HCT116 (cell line): ENCODE measurements around the gene RACGAP1. TPM values are rescaled to one million over a fixed set of nuclear protein-coding genes. Genes with fewer than 3 reads are reported as not detected.

ENCODE experiments used
- ATAC-seq: fragments of 200-7000 bp; cut with Tn5 transposase; 2 replicates; pipeline ENCODE4 v1.9.1; 2020; ENCODE audit warnings: mild to moderate bottlenecking, moderate library complexity
- BruUV-seq: library from RNA; stranded (reverse); fragments of 400-500 nt; replicated peaks from 2 replicates; lab custom pipeline; 2021; lab: Mats Ljungman, UMichigan
- CTCF ChIA-PET: fragments of 300-600 bp; sonication (Branson Sonifier 250); formaldehyde crosslinking; loops from one replicate; lab custom pipeline; 2021; ENCODE audit warnings: antibody characterized with exemption; lab: Charles Lee
- POLR2A ChIA-PET: fragments of 300-600, 350-600 bp; sonication (Branson Sonifier 250); formaldehyde crosslinking; loops from one replicate; lab custom pipeline; 2021; ENCODE audit warnings: antibody characterized with exemption; lab: Charles Lee
- RAD21 ChIA-PET, 2 experiments: fragments of 300-600 bp; sonication (Branson Sonifier 250); formaldehyde crosslinking; loops; one replicate each; lab custom pipeline; 2023; ENCODE audit warnings: low total read pairs in 2 of 2; ENCODE audit not compliant: uncharacterized antibody in 2 of 2, unreplicated experiment in 2 of 2, low non-redundant PET in 1 of 2; lab: Charles Lee
- DNase-seq: peaks from one replicate; pipeline ENCODE4 v3.0.0-alpha.2; 2010; ENCODE audit warnings: low read depth, low spot score
- H2AFZ ChIP-seq: fragments of 200-600 bp; shearing (Covaris generic), sonication (generic); 2 replicates; pipeline ENCODE4 v1.6.1; 2017; ENCODE audit warnings: low read depth, mixed run types, mixed read lengths, antibody characterized with exemption, low read length; ENCODE audit not compliant: poor library complexity, severe bottlenecking
- H3K27ac ChIP-seq: 2 replicates; pipeline ENCODE4 v1.5.1; 2012; ENCODE audit warnings: low read depth, low read length
- H3K27me3 ChIP-seq: fragments of 200-600 bp; sonication (generic); 2 replicates; pipeline ENCODE4 v1.6.1; 2016; ENCODE audit warnings: mixed run types, low read length, mixed read lengths; ENCODE audit not compliant: insufficient read depth
- H3K36me3 ChIP-seq, 2 experiments: fragments of 200-500 bp in 1 of 2; fragments of 200-600 bp in 1 of 2; sonication (Bioruptor generic) in 1 of 2; sonication (generic) in 1 of 2; 2 replicates each; pipeline versions ENCODE4 v1.5.1 to v1.6.1; 2014 to 2016; ENCODE audit warnings: low read length in 2 of 2, inconsistent platforms in 1 of 2, mixed read lengths in 1 of 2, mixed run types in 1 of 2; ENCODE audit not compliant: insufficient read depth in 2 of 2, control insufficient read depth in 1 of 2
- H3K4me1 ChIP-seq, 2 experiments: fragments of 200-600 bp in 1 of 2; sonication (generic) in 1 of 2; 2 replicates each; pipeline versions ENCODE4 v1.5.1 to v1.6.1; 2012 to 2017; ENCODE audit warnings: low read length in 2 of 2, inconsistent platforms in 1 of 2, mild to moderate bottlenecking in 1 of 2, mixed read lengths in 1 of 2, mixed run types in 1 of 2, moderate library complexity in 1 of 2; ENCODE audit not compliant: insufficient read depth in 2 of 2, control insufficient read depth in 1 of 2
- H3K4me2 ChIP-seq: fragments of 200-600 bp; sonication (generic); 2 replicates; pipeline ENCODE4 v1.6.1; 2017; ENCODE audit warnings: mixed run types, low read length, mixed read lengths
- H3K4me3 ChIP-seq, 2 experiments: fragments of 200-600 bp in 1 of 2; sonication (generic) in 1 of 2; replicated peaks in 1 of 2; 2 replicates each; pipeline ENCODE4 v1.5.1; 2011 to 2016; ENCODE audit warnings: low read length in 2 of 2, control low read depth in 1 of 2, low read depth in 1 of 2, mild to moderate bottlenecking in 1 of 2, mixed read lengths in 1 of 2, mixed run types in 1 of 2
- H3K79me2 ChIP-seq: fragments of 200-600 bp; sonication (generic); 2 replicates; pipeline ENCODE4 v1.6.1; 2017; ENCODE audit warnings: mild to moderate bottlenecking, mixed run types, low read length, moderate library complexity, mixed read lengths; ENCODE audit not compliant: insufficient read depth
- H3K9ac ChIP-seq: fragments of 200-600 bp; sonication (generic); 2 replicates; pipeline ENCODE4 v1.6.1; 2016; ENCODE audit warnings: low read length, mixed read lengths
- H3K9me2 ChIP-seq: fragments of 200-600 bp; sonication (generic), shearing (Covaris generic); 2 replicates; pipeline ENCODE4 v1.6.1; 2017; ENCODE audit warnings: mixed run types, mild to moderate bottlenecking, moderate library complexity; ENCODE audit not compliant: insufficient read depth
- H3K9me3 ChIP-seq, 2 experiments: fragments of 200-500 bp in 1 of 2; fragments of 200-600 bp in 1 of 2; sonication (Bioruptor generic) in 1 of 2; sonication (generic) in 1 of 2; 2 replicates each; pipeline ENCODE4 v1.6.1; 2014 to 2017; ENCODE audit warnings: low read length in 2 of 2, mixed read lengths in 2 of 2, inconsistent platforms in 1 of 2, low read depth in 1 of 2, mild to moderate bottlenecking in 1 of 2, mixed run types in 1 of 2, moderate library complexity in 1 of 2; ENCODE audit not compliant: control insufficient read depth in 1 of 2, insufficient read depth in 1 of 2
- H4K20me1 ChIP-seq: fragments of 200-600 bp; sonication (generic), shearing (Covaris generic); 2 replicates; pipeline ENCODE4 v1.6.1; 2017; ENCODE audit warnings: mixed run types, mild to moderate bottlenecking, moderate library complexity; ENCODE audit not compliant: insufficient read depth
- ATF3 ChIP-seq: IDR thresholded peaks from 2 replicates; pipeline ENCODE4 v1.6.1; 2012
- CBX3 ChIP-seq: IDR thresholded peaks from 2 replicates; pipeline ENCODE4 v1.6.1; 2012; ENCODE audit warnings: low read depth
- CEBPB ChIP-seq: IDR thresholded peaks from 2 replicates; pipeline ENCODE4 v1.6.1; 2012; ENCODE audit warnings: low read depth
- EGR1 ChIP-seq: IDR thresholded peaks from 2 replicates; pipeline ENCODE4 v1.6.1; 2012; ENCODE audit warnings: low read depth
- ELF1 ChIP-seq: IDR thresholded peaks from 2 replicates; pipeline ENCODE4 v1.6.1; 2012; ENCODE audit warnings: low read depth, borderline replicate concordance
- EZH2 ChIP-seq: fragments of 200-600 bp; sonication (generic); IDR thresholded peaks from 2 replicates; pipeline ENCODE4 v1.6.1; 2017; ENCODE audit warnings: antibody characterized with exemption, mixed run types
- EZH2phosphoT487 ChIP-seq: fragments of 200-600 bp; IDR thresholded peaks from 2 replicates; pipeline ENCODE4 v1.6.1; 2018; ENCODE audit warnings: antibody characterized with exemption, borderline replicate concordance
- FOSL1 ChIP-seq: IDR thresholded peaks from 2 replicates; pipeline ENCODE4 v1.6.1; 2012; ENCODE audit warnings: low read depth
- MAX ChIP-seq: IDR thresholded peaks from 2 replicates; pipeline ENCODE4 v1.6.1; 2012
- POLR2A ChIP-seq: IDR thresholded peaks from 2 replicates; pipeline ENCODE4 v1.7.0; 2011; ENCODE audit warnings: borderline replicate concordance; ENCODE audit not compliant: insufficient read depth, insufficient read length; ENCODE audit errors: extremely low read depth
- POLR2AphosphoS5 ChIP-seq: IDR thresholded peaks from 2 replicates; pipeline ENCODE4 v1.6.1; 2011; ENCODE audit warnings: mild to moderate bottlenecking, low read depth, low read length, moderate library complexity
- RAD21 ChIP-seq: IDR thresholded peaks from 2 replicates; pipeline ENCODE4 v1.6.1; 2012; ENCODE audit warnings: low read depth, mild to moderate bottlenecking
- REST ChIP-seq: IDR thresholded peaks from 2 replicates; pipeline ENCODE4 v1.6.1; 2012; ENCODE audit warnings: low read depth
- SIN3A ChIP-seq: IDR thresholded peaks from 2 replicates; pipeline ENCODE4 v1.6.1; 2012; ENCODE audit warnings: low read depth
- SRF ChIP-seq: IDR thresholded peaks from 2 replicates; pipeline ENCODE4 v1.6.1; 2012; ENCODE audit warnings: low read depth
- TCF7L2 ChIP-seq: IDR thresholded peaks from 2 replicates; pipeline ENCODE4 v1.7.0; 2011; ENCODE audit warnings: borderline replicate concordance, inconsistent platforms; ENCODE audit not compliant: insufficient read depth, insufficient read length; ENCODE audit errors: extremely low read depth
- YY1 ChIP-seq: IDR thresholded peaks from 2 replicates; pipeline ENCODE4 v1.6.1; 2011; ENCODE audit warnings: low read length, low read depth, moderate library complexity, mild to moderate bottlenecking; ENCODE audit not compliant: insufficient replicate concordance; ENCODE audit errors: extremely low read depth
- ZBTB33 ChIP-seq: IDR thresholded peaks from 2 replicates; pipeline ENCODE4 v1.6.1; 2011; ENCODE audit warnings: mild to moderate bottlenecking, low read length, moderate library complexity; ENCODE audit not compliant: insufficient replicate concordance; ENCODE audit errors: extremely low read depth
- ZFX ChIP-seq: fragments of 450-650 bp; IDR thresholded peaks from 2 replicates; pipeline ENCODE4 v1.6.1; 2017
- ZNF274 ChIP-seq: fragments of 200-500 bp; sonication (Bioruptor generic); IDR thresholded peaks from 2 replicates; pipeline ENCODE4 v1.6.1; 2014; ENCODE audit warnings: mild to moderate bottlenecking, low read depth, low read length, inconsistent platforms
- intact Hi-C: fragments of 100-400 bp; cut with micrococcal nuclease; formaldehyde crosslinking; loops from 2 replicates; pipeline ENCODE4 v1.10.0; 2022
- total RNA-seq: library from RNA; stranded (reverse); gene quantifications from one replicate; pipeline ENCODE4 v1.2.1, GENCODE V29; 2021; ENCODE audit not compliant: unreplicated experiment

Gene RACGAP1
- total RNA-seq, 1 experiment from 2014 or later: 147 TPM

- Histone ChIP-seq H3K36me3 (no peaks in the 10 kb centered on the region), H3K27me3 (no peaks in the 10 kb centered on the region), H3K4me1 (no peaks in the 10 kb centered on the region; a peak in 1 of 4 replicates), H3K9ac (no peak overlapping the region), H3K9me2 (no peaks in the 10 kb centered on the region), H3K9me3 (no peaks in the 10 kb centered on the region), H3K4me3 (no peak overlapping the region), H3K4me2 (no peak overlapping the region), H3K79me2 (no peaks in the 10 kb centered on the region), H4K20me1 (no peaks in the 10 kb centered on the region), H2AFZ (no peak overlapping the region), H3K27ac (no peak overlapping the region)
- ATAC-seq: no peak
- no TSS peak for BruUV-seq
- ChIA-PET RAD21 (no interaction called here), CTCF (no interaction called here), POLR2A (no interaction called here)
- TF ChIP-seq RAD21: no peak
- no peak for TF ChIP-seq ZNF274
- TF ChIP-seq YY1: no peak
- TF ChIP-seq SIN3A: no peak
- no peak for TF ChIP-seq POLR2AphosphoS5
- no peak for TF ChIP-seq ATF3
- TF ChIP-seq ELF1: no peak
- TF ChIP-seq FOSL1: no peak
- no peak for TF ChIP-seq CEBPB
- TF ChIP-seq MAX: no peak
- TF ChIP-seq SRF: no peak
- no peak for TF ChIP-seq ZBTB33
- TF ChIP-seq ZFX: no peak
- TF ChIP-seq REST: no peak
- TF ChIP-seq TCF7L2: no peak
- TF ChIP-seq EZH2: no peak
- TF ChIP-seq CBX3: no peak
- TF ChIP-seq EGR1: no peak
- TF ChIP-seq EZH2phosphoT487: no peak
- no peak for TF ChIP-seq POLR2A
- intact Hi-C loops: no loop called here
- DNase-seq: no peak
These were observed 7.2 kb upstream of the RACGAP1 start for GRCh38 chr12:50032515-50032853.
